Measurements from ENCODE around the gene ERP27.

- TF ChIP-seq POLR2A (IDR thresholded peaks at IDR 0.05) (no peak), CTCF (IDR thresholded peaks at IDR 0.05 in 4 of 5, conservative IDR thresholded peaks at IDR 0.05 in 1 of 5) (no peak)
Measured at GRCh38 chr12:14878488-14878887, 59.8 kb downstream of the ERP27 start.

Measured in gastrocnemius medialis (tissue), 4 donors.